HG02852 (cell line): ENCODE data around the gene STARD5.

ENCODE experiments used
- ATAC-seq: cut with Tn5 transposase; IDR thresholded peaks from one replicate; pipeline ENCODE4 v1.9.1; 2021; ENCODE audit warnings: mild to moderate bottlenecking, moderate library complexity; ENCODE audit not compliant: unreplicated experiment

Gene STARD5

DNA sequence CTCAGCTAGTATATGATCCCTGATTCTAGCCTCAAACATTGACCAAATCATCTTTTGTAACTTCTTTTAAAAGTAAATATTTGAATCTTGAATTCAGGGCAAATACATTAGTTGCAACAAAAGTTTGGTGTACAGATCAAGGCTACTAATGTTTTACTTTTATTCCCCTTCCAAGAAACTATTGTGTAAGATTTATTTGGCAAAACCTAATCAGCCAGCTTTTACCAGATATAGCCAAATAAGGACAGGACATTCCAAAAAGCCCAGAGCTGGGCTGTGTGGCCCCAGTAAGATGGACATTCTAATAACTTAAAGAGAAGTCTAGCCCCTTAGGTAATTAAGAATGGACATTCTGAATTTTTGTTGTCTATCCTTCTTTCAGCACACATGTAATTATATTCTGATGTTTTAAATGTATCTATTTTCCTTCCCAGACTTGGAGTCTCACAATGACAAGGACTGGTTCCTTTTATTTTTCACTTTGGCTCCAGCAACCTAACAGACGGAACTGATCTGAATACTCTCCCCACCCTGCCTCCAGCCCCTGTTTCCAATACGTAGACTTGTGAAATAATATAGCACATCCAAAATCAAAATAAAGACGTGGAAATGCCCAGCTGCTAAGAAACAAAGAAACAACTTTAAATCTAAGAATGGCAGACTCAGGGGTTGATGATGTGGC lies 48.1 kb downstream of the STARD5 start:
- ATAC-seq, result no peak

- peak; percentile 78 for ATAC-seq
These were observed 48.8 kb downstream of the STARD5 start for GRCh38 chr15:81274931-81275707.

- ATAC-seq, result no peak
These were observed 49.7 kb downstream of the STARD5 start for GRCh38 chr15:81274255-81274654.

GRCh38 chr15:81273855-81274254 lies 50.1 kb downstream of the STARD5 start:
- no peak for ATAC-seq

DNA sequence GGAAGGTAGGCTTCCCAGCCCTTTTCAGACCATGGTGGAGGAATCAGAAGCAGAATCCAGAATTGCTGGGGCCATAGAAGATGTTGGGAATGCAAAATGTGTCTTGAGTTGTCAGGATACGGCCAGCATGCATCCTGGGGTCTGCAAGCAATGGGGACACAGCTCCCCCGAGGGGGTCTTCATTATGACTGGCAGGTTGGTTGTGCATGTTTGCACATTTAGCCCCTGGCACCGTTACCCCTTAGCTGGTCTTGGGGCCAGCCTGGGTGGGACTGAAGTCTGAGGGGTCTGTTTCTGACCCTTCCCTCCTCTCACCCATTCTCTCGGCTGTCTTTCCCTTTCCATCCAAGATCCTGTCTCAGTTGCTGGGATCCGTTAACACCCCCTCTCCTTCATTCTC lies 50.7 kb downstream of the STARD5 start:
- no peak for ATAC-seq

- ATAC-seq, result no peak
These were observed 51.9 kb downstream of the STARD5 start for GRCh38 chr15:81271761-81272644.

DNA sequence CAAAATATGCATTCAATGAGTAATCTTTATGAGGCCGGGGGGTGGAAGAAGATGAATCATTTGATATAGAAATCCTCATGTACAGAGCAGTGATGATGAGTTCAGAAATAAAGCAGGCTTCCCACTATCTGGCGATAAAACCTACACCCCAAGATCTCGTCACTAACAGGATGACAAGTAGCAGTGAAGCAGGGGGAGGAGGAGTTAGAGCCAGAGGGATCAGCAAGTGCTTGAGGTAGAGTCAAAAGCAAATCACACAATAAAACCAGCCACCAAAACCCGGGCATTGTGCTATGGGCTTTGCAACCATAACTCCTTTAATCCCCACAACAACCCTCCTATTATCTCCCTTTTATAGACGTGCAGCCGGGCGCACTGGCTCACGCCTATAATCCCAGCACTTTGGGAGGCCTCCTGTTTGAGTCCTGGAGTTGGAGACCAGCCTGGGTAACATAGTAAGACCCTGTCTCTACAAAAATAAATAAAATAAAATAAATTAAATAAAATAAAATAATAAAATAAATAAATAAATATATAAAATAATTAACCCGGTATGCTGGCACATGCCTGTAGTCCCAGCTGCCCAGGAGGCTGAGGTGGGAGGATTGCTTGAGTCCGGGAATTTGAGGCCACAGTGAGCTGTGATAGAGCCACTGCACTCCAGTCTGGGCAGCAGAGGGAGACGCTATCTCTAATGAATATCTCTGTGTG lies 53.0 kb downstream of the STARD5 start:
- no peak for ATAC-seq

DNA sequence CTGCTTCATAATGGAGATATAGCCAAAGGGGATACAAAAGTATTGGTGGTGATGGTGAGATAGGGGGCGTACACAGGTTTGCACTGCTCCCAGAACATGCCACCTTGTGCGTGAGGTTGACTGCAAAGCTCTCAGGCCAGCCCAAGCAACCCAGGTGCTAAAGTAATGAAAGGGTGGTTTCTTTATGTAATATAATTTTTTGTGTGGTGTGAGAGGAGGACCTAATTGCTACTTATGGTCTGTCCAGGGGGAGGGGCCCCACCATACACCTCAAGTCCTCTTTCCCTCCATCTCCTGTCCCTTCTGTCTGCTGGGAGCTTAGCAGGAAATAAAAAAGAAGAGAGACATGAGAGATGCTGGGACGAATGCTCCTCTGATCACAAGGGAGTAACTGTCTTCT lies 53.8 kb downstream of the STARD5 start:
- no peak for ATAC-seq

DNA sequence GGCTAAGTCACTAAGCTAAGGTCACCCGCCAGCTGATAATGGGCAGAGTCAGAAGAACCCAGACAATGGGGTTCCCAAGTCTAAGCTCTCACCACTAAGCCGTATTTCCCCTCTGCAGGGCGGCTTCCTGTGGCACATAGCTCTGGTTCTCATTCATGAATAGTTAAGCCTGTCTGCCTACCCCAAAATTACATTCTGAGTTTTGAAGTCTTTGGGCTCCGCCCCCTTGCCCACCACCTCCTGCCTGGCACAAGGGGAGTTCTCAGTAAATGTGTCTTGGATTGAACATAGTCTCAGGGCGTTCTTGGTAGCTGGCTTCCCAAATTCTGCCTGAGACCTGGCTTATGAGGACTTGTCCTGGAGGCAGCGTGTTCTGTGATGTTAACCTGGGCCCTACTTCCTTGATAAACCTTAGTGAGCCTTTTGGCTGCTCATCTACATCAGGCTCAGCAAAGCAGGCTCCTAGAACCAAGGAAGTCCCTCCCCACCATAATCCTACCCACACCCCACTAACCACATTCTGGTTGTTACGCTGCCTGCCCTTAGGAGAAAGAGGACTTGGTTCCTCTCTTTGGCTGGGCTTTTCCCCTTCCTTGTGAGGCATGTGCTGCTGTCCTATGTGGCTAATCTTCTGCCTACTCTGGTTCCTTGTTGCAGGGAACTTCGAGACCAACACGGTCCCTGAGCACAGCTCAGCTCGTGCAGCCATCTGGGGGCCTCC lies 54.9 kb downstream of the STARD5 start:
- ATAC-seq, result no peak

- no peak for ATAC-seq
These were observed 55.6 kb downstream of the STARD5 start for GRCh38 chr15:81268340-81268739.

- ATAC-seq, result peak; percentile 78
These were observed 57.8 kb downstream of the STARD5 start for GRCh38 chr15:81265944-81266775.

DNA sequence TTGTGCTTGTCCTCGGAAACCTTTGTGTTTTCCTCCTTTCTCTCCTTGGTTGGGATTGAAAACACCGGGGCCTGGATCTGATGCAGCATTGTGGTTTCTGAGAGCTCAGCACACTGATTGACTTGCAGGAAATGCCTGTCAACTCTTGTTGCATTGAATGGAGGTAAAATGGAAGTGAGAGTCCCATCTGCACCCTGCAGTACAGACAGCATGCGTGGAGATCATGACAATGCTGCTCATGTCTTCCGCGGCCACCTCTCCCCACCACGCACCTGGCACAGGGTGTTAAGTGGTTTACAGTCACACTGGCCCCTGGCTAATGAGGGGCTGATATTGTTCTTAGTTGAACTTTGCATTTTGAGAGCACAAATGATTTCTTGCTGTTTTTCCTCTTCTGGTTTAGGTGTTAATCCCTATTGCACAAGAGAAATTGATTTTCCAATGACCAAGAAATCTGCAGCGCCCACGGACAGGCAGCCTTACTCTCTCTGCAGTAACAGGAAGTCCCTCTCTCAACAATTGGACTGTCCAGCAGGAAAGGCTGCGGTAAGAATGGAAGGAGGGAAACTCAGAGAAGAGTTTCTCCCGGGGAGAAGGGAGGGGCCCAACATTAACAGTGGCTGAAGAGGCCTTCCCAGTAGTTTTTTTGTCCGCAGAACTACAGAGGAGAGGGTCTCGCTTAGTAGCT lies 58.5 kb downstream of the STARD5 start:
- no peak for ATAC-seq

DNA sequence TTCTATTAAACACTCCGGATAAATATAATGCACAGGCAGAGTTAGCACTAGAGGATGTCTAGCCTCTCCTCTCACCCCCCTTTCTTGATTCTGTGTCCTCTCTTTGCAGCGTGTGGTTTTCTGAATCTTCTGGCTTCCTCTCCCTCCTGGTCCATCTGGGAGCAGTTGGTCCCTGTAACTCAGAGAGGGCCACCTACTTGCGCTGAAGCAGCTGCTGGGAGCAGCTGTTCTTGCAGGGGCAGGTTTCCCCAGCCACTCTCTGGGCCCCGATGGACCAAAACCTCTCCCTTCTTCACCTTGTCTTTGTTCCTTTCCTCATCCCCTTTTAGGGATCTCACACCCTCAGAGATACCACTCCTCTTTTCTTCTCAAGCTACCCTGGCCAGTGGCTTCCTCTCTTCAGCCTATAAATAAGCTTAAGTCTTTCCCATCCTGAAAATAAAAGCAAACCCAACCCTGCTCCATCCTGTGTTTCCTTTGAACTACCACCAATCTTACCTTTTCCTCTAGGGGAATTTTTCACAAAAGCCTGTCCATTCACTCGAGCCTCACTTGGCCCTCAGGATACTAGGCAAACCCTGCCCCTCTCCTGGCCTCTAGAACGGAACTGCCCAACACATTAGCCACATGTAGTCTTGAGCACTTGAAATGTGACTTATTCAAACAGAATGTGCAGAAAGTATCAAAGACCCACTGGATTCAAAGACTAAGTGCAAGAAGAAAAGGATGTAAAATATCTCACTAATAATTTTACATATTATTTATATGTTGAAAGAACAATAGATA lies 59.7 kb downstream of the STARD5 start:
- ATAC-seq, result no peak

DNA sequence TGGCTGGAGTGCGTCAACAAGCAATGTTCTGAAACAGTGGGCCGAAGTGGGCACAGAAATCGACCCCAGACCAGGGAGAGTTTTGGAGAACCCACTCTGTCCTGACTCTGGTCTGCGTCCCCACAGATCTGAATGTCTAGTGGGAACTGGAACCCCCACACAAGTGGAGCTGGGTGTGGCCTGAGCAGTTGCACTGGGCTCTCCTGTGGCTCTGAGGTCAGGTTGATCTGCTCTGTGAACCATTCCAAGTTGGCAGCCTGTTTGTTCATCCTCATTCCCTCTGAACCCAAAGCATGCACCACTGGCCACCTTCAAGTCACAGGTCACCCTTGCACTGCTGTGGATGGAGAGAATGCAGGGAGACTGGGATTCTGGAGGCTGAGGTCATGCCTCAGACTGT lies 60.5 kb downstream of the STARD5 start:
- ATAC-seq, result no peak

- no peak for ATAC-seq
These were observed 62.6 kb downstream of the STARD5 start for GRCh38 chr15:81261172-81261811.

- ATAC-seq, result no peak
These were observed 64.1 kb downstream of the STARD5 start for GRCh38 chr15:81259760-81260298.
